Lower leg skin (tissue), 3 donors: Measurements from ENCODE around the gene RWDD4.

ENCODE experiments used
- POLR2A ChIP-seq, 2 donors: fragments of 450-650 bp; IDR thresholded peaks; one replicate each; pipeline ENCODE4 v1.6.1; 2016 to 2017; ENCODE audit warnings: antibody characterized with exemption in 2 of 2, mild to moderate bottlenecking in 1 of 2, moderate library complexity in 1 of 2
- TF ChIP-seq, protein P1 (sequence below), 3 donors: fragments of 450-650 bp; IDR thresholded peaks; one replicate each; pipeline ENCODE4 v1.5.1; 2016; ENCODE audit warnings: antibody characterized with exemption in 3 of 3, mild to moderate bottlenecking in 3 of 3, moderate library complexity in 2 of 3

DNA sequence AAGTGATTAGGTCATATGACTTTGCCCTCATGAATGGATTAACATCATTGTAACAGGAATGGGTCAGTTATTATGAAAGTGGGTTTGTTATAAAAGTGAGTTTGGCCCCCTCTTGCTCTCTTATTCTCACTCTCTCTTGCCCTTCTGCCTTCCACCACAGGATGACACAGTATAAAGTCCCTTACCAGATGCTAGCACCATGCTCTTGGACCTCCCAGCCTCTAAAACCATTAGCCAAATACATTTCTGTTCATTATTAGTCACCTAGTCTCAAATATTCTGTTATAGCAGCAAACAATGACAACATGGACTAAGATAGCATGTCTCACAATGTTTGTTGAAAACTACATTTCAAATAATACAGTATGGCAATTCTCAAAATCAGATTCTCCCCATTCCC lies 59.7 kb downstream of the RWDD4 start:
- TF ChIP-seq, protein P1, sequence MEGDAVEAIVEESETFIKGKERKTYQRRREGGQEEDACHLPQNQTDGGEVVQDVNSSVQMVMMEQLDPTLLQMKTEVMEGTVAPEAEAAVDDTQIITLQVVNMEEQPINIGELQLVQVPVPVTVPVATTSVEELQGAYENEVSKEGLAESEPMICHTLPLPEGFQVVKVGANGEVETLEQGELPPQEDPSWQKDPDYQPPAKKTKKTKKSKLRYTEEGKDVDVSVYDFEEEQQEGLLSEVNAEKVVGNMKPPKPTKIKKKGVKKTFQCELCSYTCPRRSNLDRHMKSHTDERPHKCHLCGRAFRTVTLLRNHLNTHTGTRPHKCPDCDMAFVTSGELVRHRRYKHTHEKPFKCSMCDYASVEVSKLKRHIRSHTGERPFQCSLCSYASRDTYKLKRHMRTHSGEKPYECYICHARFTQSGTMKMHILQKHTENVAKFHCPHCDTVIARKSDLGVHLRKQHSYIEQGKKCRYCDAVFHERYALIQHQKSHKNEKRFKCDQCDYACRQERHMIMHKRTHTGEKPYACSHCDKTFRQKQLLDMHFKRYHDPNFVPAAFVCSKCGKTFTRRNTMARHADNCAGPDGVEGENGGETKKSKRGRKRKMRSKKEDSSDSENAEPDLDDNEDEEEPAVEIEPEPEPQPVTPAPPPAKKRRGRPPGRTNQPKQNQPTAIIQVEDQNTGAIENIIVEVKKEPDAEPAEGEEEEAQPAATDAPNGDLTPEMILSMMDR (IDR thresholded peaks at IDR 0.05) = no peak
- TF ChIP-seq POLR2A (IDR thresholded peaks at IDR 0.05) = no peak
